Measurements from ENCODE around the gene DMRTC2.
"Not testable (repeated sequence)": the region's sequence is repeated elsewhere in the genome, so short reads cannot be mapped to it uniquely, and the experiment has no call there.

Gene DMRTC2

DNA sequence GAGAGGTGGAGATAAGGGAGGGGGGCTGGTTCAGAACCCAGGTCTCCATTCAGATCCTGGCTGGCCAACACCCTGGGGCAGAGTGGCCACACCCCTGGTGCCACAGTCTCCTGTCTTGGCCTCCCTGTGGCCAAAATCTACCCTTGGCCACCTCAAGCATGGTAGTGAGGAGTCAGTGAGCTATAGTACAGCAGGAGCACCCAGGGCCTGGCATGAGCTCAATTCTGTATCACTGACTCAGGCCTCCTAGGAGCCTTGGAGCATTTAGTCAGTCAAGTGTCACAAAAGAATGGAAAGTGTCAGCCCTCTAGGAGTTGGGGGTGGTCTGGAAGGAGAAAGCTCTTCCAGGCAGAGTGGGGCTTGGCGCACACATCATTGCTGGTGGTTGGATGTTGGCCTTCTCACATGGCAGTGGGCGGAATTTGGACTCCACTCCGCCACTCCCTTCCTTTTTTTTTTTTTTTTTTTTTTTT lies 25.6 kb downstream of the DMRTC2 start:
- Histone ChIP-seq H3K9me3 (no peaks in the 10 kb centered on the region), H3K27me3 (no peaks in the 10 kb centered on the region), H3K27ac (peak overlapping the region; percentile 56), H3K4me3 (ENCODE audit: low read depth in 1 of 2, low read length in 1 of 2) (no peak overlapping the region), H3K36me3 (no peaks in the 10 kb centered on the region), H3K4me1 (ENCODE audit: control insufficient read depth in 1 of 2, insufficient read depth in 1 of 2, low read depth in 1 of 2, low read length in 1 of 2) (peaks cover 49 to 56% of the 10 kb centered on the region in 2 experiments)
- TF ChIP-seq, protein P1, sequence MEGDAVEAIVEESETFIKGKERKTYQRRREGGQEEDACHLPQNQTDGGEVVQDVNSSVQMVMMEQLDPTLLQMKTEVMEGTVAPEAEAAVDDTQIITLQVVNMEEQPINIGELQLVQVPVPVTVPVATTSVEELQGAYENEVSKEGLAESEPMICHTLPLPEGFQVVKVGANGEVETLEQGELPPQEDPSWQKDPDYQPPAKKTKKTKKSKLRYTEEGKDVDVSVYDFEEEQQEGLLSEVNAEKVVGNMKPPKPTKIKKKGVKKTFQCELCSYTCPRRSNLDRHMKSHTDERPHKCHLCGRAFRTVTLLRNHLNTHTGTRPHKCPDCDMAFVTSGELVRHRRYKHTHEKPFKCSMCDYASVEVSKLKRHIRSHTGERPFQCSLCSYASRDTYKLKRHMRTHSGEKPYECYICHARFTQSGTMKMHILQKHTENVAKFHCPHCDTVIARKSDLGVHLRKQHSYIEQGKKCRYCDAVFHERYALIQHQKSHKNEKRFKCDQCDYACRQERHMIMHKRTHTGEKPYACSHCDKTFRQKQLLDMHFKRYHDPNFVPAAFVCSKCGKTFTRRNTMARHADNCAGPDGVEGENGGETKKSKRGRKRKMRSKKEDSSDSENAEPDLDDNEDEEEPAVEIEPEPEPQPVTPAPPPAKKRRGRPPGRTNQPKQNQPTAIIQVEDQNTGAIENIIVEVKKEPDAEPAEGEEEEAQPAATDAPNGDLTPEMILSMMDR (IDR thresholded peaks at IDR 0.05) = no peak

DNA sequence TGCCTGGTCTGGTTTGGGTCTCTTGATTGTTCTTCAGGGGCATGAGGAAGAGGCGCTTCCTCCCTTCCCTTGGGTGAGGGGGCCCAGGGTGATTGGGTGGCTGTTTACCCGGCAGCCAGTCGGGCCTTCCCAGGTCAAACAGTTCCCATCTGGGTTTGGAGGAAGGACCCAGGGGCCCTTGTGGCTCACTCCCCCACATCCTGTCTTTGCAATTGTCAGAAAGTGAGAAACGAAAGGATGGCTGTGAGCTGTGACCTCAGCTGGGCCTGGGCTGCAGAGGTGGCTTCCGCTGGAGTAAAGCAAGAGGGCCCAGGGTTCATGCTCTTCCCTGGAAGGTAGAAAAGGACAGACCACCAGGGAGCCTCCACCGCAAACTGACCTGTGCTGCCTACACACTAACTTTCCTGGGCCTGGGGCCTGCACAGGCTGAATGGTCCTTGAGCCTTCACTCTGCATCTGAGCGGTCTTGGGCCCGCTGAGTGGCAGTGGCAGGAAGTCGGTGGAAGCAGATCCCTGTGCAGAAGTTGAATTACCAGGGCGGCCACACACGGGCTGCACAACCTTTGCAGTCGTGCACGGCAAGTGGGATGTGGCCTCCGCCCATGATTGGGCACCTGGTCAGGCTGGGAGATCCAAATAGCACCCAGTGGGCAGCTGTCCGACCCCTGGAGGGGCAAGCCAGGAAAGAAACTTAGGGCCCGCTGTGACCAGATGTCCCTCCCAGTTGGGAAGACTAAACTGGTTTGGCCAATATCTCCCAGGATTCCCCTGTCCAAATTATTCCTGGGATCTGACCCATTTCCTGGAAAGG lies 26.9 kb downstream of the DMRTC2 start:
- TF ChIP-seq, protein P1 (IDR thresholded peaks at IDR 0.05) = no peak
- peak overlapping the region; percentile 1 to 15 for H3K4me3 ChIP-seq (ENCODE audit: low read depth in 1 of 2, low read length in 1 of 2)
- peaks cover 54 to 61% of the 10 kb centered on the region in 2 experiments for H3K4me1 ChIP-seq (ENCODE audit: control insufficient read depth in 1 of 2, insufficient read depth in 1 of 2, low read depth in 1 of 2, low read length in 1 of 2)
- no peaks in the 10 kb centered on the region for H3K27me3 ChIP-seq
- no peaks in the 10 kb centered on the region for H3K36me3 ChIP-seq
- no peaks in the 10 kb centered on the region for H3K9me3 ChIP-seq
- H3K27ac ChIP-seq = peak overlapping the region; percentile 80

DNA sequence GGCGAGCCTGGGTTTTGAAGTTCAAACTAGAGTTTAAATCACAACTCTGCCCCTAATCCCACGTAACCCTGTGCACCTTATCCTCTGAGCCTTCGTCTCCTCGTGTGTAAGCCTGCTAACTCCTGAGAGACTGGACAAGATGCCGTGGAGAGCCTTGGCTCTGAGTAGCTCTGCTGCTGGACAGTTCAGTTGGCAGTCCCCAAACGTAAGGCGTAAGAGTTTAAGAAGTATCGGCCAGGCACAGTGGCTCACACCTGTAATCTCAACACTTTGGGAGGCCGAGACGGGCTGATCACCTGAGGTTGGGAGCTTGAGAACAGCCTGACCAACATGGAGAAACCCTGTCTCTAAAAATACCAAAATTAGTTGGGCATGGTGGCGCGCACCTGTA lies 27.5 kb downstream of the DMRTC2 start:
- H3K27me3 ChIP-seq = no peaks in the 10 kb centered on the region
- H3K4me1 ChIP-seq (ENCODE audit: control insufficient read depth in 1 of 2, insufficient read depth in 1 of 2, low read depth in 1 of 2, low read length in 1 of 2) = peaks cover 57 to 62% of the 10 kb centered on the region in 2 experiments
- peak overlapping the region; percentile 1 to 15 for H3K4me3 ChIP-seq (ENCODE audit: low read depth in 1 of 2, low read length in 1 of 2)
- TF ChIP-seq, protein P1 (IDR thresholded peaks at IDR 0.05) = no peak
- no peaks in the 10 kb centered on the region for H3K9me3 ChIP-seq
- H3K36me3 ChIP-seq = no peaks in the 10 kb centered on the region
- H3K27ac ChIP-seq = peak overlapping the region; percentile 80

DNA sequence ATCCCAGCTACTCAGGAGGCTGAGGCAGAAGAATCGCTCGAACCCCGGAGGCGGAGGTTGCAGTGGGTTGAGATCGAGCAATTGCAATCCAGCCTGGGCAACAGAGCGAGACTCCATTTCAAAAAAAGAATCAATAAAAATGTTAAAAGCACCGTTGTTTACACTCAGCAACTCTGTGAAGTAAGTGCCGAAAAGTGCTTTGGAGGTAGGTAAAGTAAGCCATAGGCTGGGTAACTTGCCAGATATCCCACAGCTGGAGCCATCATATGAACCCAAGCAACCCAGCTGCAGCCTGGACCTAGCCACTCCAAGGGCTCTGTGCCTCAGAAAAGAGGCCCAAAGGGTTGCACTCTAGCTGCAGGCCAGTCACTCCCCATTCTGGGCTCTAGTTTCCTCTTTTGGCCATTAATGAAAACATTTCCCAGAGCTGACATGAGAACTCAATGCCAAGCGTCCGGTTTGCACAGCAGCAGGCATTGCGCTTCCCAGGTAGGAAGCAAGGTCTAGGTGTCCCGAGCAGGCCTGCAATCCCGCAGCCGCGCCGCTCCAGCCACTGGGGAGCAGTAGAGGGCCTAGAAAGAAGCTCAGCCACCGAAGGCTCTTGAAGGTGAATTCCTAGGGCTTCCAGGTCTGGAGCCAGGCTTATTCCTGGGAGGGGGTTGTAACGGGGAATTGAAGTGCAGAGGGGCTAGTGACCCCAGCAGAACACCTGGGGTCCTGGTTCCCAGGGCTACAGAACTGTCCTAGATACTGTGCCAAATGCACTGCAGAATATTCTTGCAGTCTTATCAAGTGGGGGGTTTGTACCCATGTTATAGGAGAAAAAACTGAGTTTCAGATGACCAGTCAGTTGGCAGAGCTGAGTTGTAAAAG lies 28.2 kb downstream of the DMRTC2 start:
- Histone ChIP-seq H3K36me3 (no peaks in the 10 kb centered on the region), H3K27ac (peak overlapping the region; percentile 80), H3K9me3 (no peaks in the 10 kb centered on the region), H3K27me3 (no peaks in the 10 kb centered on the region), H3K4me1 (ENCODE audit: control insufficient read depth in 1 of 2, insufficient read depth in 1 of 2, low read depth in 1 of 2, low read length in 1 of 2) (peaks cover 64 to 68% of the 10 kb centered on the region in 2 experiments), H3K4me3 (ENCODE audit: low read depth in 1 of 2, low read length in 1 of 2) (peak overlapping the region in 1 of 2 experiments; percentile 1)
- TF ChIP-seq, protein P1 (IDR thresholded peaks at IDR 0.05) = peak; percentile 81

DNA sequence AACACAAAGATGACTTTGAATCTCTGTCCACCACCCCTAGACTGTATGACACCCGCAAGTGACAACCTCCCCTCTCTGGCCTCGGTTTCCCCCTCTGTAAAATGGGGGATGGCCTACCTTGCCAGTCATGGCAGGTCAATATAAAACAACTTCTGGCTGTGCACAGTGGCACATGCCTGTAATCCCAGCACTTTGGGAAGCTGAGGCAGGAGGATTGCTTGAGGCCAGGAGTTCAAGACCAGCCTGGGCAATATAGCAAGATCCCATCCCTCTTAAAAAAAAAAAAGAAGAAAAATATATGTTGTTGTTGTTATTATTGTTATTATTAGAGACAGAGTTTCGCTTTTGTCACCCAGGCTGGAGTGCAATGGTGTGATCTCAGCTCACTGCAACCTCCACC lies 31.1 kb downstream of the DMRTC2 start:
- Histone ChIP-seq H3K27ac (peak overlapping the region; percentile 25), H3K4me1 (ENCODE audit: control insufficient read depth in 1 of 2, insufficient read depth in 1 of 2, low read depth in 1 of 2, low read length in 1 of 2) (peaks cover 82 to 84% of the 10 kb centered on the region in 2 experiments)
- H3K36me3 ChIP-seq; H3K4me3 ChIP-seq (ENCODE audit: low read depth in 1 of 2, low read length in 1 of 2); H3K9me3 ChIP-seq; H3K27me3 ChIP-seq: not testable (repeated sequence)

All from neutrophil (primary cell).